ENCODE measurements around the gene DDB1. TPM values are rescaled to one million over a fixed set of nuclear protein-coding genes. Genes with fewer than 3 reads are reported as not detected.

Gene DDB1
- polyA plus RNA-seq, 1 experiment: 340 TPM

DNA sequence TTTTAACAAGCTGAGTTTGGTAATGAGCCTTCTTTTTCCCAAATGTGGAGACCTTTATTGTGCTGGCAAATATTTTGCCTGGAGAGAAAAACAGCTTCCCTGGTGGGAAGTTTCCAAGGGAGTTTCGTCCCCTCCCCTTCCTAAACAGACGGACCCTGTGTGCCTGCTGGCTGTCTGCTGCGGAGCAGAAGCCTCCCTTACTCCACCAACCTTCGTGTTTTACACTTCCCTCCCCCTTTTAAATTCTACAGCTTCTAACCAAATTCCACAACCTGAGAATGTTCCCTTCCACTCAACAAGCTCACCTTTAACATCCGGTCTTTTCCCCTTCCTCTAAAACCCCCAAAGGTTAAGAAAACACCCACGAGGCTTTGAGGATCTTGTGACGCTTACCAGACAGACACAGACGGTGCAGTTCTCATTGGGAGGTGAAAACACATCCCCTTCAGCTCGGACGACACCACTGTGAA lies 54.9 kb downstream of the DDB1 start:
- POLR2A ChIA-PET: no interaction called here
- TF ChIP-seq, protein P1, sequence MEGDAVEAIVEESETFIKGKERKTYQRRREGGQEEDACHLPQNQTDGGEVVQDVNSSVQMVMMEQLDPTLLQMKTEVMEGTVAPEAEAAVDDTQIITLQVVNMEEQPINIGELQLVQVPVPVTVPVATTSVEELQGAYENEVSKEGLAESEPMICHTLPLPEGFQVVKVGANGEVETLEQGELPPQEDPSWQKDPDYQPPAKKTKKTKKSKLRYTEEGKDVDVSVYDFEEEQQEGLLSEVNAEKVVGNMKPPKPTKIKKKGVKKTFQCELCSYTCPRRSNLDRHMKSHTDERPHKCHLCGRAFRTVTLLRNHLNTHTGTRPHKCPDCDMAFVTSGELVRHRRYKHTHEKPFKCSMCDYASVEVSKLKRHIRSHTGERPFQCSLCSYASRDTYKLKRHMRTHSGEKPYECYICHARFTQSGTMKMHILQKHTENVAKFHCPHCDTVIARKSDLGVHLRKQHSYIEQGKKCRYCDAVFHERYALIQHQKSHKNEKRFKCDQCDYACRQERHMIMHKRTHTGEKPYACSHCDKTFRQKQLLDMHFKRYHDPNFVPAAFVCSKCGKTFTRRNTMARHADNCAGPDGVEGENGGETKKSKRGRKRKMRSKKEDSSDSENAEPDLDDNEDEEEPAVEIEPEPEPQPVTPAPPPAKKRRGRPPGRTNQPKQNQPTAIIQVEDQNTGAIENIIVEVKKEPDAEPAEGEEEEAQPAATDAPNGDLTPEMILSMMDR (IDR thresholded peaks at IDR 0.05; ENCODE audit: low read depth, low read length): no peak
- H3K9me3 ChIP-seq (ENCODE audit: control insufficient read depth, insufficient read depth, low read length): no peaks in the 10 kb centered on the region; the same call in 1 of the 2 replicates
- peaks cover 3% of the 10 kb centered on the region for H3K27me3 ChIP-seq (ENCODE audit: control insufficient read depth, insufficient read depth, low read length)
- H3K4me3 ChIP-seq (ENCODE audit: low read depth, low read length): no peak overlapping the region
- DNase-seq (ENCODE audit: low read depth, low spot score): no peak
- H3K27ac ChIP-seq (ENCODE audit: low read depth, low read length): no peak overlapping the region
- CTCF ChIA-PET: no interaction called here

DNA sequence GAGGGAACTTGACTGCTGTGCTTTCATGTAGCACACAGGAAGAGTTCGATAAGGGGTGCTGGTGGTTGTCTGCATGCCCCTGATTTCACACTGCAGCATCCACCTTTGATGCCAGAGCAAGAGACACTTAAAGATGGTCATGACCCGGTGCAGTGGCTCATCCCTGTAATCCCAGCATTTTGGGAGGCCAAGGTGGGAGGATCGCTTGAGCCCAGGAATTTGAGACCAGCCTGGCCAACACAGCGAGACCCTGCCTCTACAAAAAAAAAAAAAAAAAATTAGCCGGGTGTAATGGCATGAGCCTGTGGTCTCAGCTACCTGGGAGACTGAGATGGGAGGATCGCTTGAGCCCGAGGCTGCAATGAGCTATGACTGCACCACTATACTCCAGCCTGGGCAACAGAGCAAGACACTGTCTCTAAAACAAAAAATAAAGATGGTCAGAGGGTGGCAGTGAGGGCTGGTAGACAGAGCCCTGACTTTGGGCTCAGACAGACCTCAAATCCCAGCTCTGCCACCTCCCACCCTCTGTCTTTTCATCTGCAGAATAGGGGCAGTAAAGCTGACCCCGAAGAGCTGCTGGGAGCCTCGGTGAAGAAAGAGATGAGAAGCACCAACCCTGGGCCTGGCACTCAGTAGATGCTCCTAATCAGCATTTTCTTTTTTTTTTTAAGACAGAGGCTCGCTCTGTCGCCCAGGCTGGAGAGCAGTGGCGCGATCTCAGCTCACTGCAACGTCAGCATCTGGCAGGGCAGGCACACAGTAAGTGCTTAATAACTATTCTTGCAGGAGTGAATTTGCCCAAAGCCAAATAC lies 55.5 kb downstream of the DDB1 start:
- ChIA-PET POLR2A (no interaction called here), CTCF (no interaction called here)
- Histone ChIP-seq H3K9me3 (ENCODE audit: control insufficient read depth, insufficient read depth, low read length) (no peaks in the 10 kb centered on the region; the same call in 1 of the 2 replicates), H3K27ac (ENCODE audit: low read depth, low read length) (no peak overlapping the region), H3K27me3 (ENCODE audit: control insufficient read depth, insufficient read depth, low read length) (peaks cover 3% of the 10 kb centered on the region), H3K4me3 (ENCODE audit: low read depth, low read length) (no peak overlapping the region)
- DNase-seq (ENCODE audit: low read depth, low spot score): no peak
- TF ChIP-seq, protein P1 (IDR thresholded peaks at IDR 0.05; ENCODE audit: low read depth, low read length): no peak

DNA sequence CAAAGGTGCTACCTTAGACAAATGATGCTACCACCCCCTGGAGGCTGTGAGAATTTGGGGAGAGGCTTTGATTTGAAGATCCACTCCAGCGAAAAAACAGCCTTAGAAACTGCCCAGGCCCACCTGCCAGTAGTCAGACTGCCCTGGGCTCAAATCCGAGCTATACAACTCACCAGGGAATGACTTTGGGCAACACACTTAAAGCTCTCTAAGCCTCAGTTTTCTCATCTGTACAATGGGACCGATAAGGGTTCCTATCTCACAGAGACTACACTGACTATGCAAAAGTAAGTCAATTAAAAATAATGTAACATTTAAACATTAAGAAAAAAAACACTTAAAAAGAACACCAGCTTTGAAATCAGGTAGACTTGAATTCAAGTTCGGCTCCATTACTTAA lies 57.7 kb downstream of the DDB1 start:
- Histone ChIP-seq H3K9me3 (ENCODE audit: control insufficient read depth, insufficient read depth, low read length) (no peaks in the 10 kb centered on the region; the same call in 1 of the 2 replicates), H3K27me3 (ENCODE audit: control insufficient read depth, insufficient read depth, low read length) (no peaks in the 10 kb centered on the region), H3K27ac (ENCODE audit: low read depth, low read length) (no peak overlapping the region), H3K4me3 (ENCODE audit: low read depth, low read length) (no peak overlapping the region)
- POLR2A ChIA-PET: no interaction called here
- CTCF ChIA-PET: interaction anchor here (0.5 to 1.5 kb wide), 2 partner anchors 20 to 109 kb away, joined by 3 to 5 read pairs; no protein-coding TSS in a partner anchor
- DNase-seq (ENCODE audit: low read depth, low spot score): no peak
- TF ChIP-seq, protein P1 (IDR thresholded peaks at IDR 0.05; ENCODE audit: low read depth, low read length): no peak

DNA sequence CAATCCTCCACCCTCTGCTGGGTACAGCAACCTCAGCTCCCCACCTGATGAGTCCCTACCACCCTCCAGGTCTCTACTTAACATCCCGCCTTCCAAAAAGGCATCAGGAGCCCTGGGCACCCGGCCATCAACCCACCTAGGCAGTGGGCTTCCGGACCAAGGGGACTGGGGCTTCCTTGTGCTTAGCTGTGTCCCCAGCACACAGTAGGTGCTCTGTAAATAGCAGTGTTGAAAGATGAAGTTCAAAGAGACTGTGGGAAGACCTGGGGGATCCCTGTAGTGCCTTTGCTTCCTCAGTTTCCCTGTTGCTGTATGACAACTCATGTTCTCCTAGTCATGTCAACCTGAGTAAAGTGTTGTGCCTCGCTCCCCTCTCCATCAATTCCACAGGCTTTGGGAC lies 58.8 kb downstream of the DDB1 start:
- H3K9me3 ChIP-seq (ENCODE audit: control insufficient read depth, insufficient read depth, low read length): no peaks in the 10 kb centered on the region; the same call in 1 of the 2 replicates
- no peak overlapping the region for H3K27ac ChIP-seq (ENCODE audit: low read depth, low read length)
- ChIA-PET POLR2A (no interaction called here), CTCF (interaction anchor here (1.5 kb wide), 1 partner anchor 19 kb away, joined by 5 read pairs; no protein-coding TSS in a partner anchor)
- DNase-seq (ENCODE audit: low read depth, low spot score): no peak
- no peaks in the 10 kb centered on the region for H3K27me3 ChIP-seq (ENCODE audit: control insufficient read depth, insufficient read depth, low read length)
- TF ChIP-seq, protein P1 (IDR thresholded peaks at IDR 0.05; ENCODE audit: low read depth, low read length): no peak
- no peak overlapping the region for H3K4me3 ChIP-seq (ENCODE audit: low read depth, low read length)

Data from AG04450 (cell line).